Stimulated activated naive CD4-positive, alpha-beta T cell (primary cell): ENCODE results near the gene LCMT2.

Experiments used
- DNase-seq, 6 experiments: peaks; one replicate each; lab custom pipeline; 2025; lab: John Stamatoyannopoulos, UW

The LCMT2 gene

GRCh38 chr15:43329960-43330779 is at the start of gene LCMT2:
Gene LCMT2, minus strand, starts transcription at chr15:43330573. Its CDS starts 84 bp downstream, at chr15:43330489.
- DNase-seq: peak; percentile 82 to 97 (median 87)

GRCh38 chr15:43378601-43379000 is 48.2 kb upstream of the LCMT2 start:
- no peak for DNase-seq

- peak in 3 of 6 experiments; percentile 1 to 34 (median 33) for DNase-seq
Observed at GRCh38 chr15:43376017-43376705, 45.8 kb upstream of the LCMT2 start.

GRCh38 chr15:43370975-43371974 is 40.9 kb upstream of the LCMT2 start, which contains the start of the genes TUBGCP4 and ZSCAN29:
Gene TUBGCP4, plus strand, starts transcription at chr15:43371101. Its CDS starts 254 bp downstream, at chr15:43371355.
Gene ZSCAN29, minus strand, starts transcription at chr15:43371043. Its CDS starts 1,130 bp downstream, at chr15:43369913.
- peak; percentile 19 to 69 (median 54) for DNase-seq

- peak in 1 of 6 experiments; percentile 33 for DNase-seq
Observed at GRCh38 chr15:43370310-43370974, 40.1 kb upstream of the LCMT2 start.

- DNase-seq: no peak
Observed at GRCh38 chr15:43361313-43361903, 31.0 kb upstream of the LCMT2 start.

GRCh38 chr15:43360821-43361220 is 30.4 kb upstream of the LCMT2 start:
- DNase-seq: no peak

- DNase-seq: no peak
Observed at GRCh38 chr15:43352693-43353382, 22.5 kb upstream of the LCMT2 start.

GRCh38 chr15:43347114-43347513 is 16.7 kb upstream of the LCMT2 start:
- DNase-seq: no peak

- peak in 1 of 6 experiments; percentile 3 for DNase-seq
Observed at GRCh38 chr15:43346305-43346704, 15.9 kb upstream of the LCMT2 start.

GRCh38 chr15:43330780-43331087 is 361 bp upstream of the LCMT2 start:
- DNase-seq: no peak

GRCh38 chr15:43329217-43329959 is 985 bp downstream of the LCMT2 start:
- DNase-seq: peak in 2 of 6 experiments; percentile 20 to 55

- DNase-seq: no peak
Observed at GRCh38 chr15:43325039-43325684, 5.2 kb downstream of the LCMT2 start.

GRCh38 chr15:43318990-43319771 is 11.2 kb downstream of the LCMT2 start:
- no peak for DNase-seq

- no peak for DNase-seq
Observed at GRCh38 chr15:43317566-43318184, 12.7 kb downstream of the LCMT2 start.

- no peak for DNase-seq
Observed at GRCh38 chr15:43316971-43317346, 13.4 kb downstream of the LCMT2 start.

- DNase-seq: no peak
Observed at GRCh38 chr15:43316016-43316970, 14.1 kb downstream of the LCMT2 start.
